SK-N-DZ (cell line): ENCODE measurements around the gene BID.

Experiments
- DNase-seq: peaks from one replicate; pipeline ENCODE4 v3.0.0-alpha.2; 2015; ENCODE audit warnings: low spot score

Gene BID

DNA sequence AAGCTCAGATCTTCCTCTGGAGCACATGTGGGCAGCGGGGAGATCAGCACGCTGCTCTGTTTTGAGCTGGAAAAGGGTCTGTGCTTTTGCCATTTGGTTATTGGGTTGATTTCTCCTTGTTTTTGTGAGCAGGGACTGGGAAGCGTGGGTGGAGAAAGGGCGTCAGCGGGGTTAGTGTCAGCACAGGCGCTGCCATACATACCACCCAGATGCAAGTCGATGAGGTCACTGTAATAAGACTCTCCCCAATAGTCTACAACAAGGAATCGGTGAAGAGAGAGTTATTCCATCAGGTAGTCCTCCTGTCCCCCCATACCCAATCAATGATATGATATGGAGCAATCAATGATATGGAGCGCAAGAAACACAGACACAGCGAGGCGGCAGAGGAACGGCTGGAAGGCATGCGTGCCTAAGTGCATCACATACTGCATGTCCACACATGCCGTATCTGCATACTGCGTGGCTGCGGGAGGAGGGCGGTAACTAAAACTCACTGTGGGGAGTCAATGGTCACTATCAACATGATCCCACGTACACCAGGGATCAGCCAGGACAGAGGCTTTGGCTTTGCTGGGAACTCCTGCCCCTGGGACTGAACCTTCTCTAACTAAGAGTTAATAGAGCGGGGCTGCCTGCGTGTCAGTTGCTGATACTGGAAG is 29.5 kb upstream of the BID start:
- no peak for DNase-seq

DNA sequence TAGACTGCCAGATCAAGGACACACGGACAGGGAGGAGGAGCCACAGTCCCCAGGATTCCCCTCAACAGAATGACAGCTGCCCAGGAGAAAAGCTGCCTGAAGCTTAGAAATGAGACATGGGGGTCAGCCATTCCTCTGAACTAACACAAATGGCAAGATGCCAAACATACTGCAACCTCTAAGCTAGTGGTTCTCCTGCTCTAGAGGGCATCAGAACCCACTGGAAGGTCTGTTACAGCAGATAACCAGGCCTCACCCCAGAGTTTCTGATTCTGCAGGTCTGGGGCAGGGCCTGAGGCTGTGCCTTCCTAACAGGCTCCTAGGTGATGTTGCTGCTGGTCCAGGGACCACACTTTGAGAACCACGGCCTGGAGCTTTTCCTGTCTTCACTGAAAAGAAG is 28.6 kb upstream of the BID start:
- no peak for DNase-seq

DNA sequence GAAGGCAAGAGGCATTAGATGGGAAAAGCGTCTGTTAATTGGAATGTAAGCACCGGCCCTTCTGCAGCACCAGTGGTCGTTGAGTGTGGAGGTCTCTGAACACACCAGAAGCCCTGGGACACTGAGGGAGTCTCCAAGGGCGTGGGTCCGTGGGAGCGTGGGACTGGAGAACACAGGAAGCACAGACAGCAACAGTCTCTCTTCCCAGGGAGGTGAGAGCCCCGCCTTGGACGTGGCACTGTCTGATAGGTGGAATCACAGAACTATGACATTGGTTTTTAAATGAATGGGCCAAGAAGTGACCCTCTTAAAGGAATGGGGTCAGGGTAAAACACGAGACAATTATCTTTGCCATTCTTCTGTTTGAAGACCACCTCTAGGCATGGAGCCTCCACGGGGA is 28.1 kb upstream of the BID start:
- no peak for DNase-seq

DNA sequence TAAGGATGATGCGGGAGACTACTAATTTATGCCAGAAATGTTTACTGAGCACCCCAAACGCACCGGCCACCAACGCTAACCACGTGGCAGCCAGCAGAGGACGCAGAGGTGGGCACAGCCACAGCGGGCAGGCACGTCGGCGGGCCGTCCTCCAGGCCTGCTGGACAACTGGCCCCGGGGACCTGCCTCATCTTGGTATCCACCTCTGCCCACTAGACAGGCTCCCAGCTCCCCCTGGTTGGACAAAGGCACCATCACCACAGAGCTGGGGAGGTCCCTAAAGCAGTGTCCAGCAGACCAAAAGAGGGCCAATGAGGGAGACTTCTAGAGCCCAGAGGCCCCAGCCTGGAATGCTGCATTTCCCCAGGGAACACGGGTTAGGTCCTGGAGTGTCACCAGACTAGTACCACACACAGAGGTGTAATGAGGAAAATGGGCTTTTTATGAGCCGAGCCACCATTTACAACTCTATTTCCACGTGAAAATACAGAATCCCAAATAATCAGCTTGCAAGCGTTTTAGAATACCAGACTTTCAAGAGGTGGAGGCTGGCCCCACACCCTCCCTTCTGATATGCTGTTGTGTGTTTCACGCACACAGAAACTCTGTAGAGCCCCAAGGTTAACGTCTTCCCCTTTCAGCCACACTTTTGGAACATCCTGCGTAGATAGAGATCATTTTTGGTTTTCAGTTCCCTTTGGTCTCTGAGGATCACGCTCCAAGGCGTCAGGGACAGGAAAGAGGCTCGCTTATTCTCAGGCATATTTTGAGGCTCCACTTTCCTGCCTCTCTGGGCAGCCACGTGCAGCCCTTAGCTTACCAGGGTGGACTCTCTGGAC is 23.7 kb upstream of the BID start:
- DNase-seq: no peak

DNA sequence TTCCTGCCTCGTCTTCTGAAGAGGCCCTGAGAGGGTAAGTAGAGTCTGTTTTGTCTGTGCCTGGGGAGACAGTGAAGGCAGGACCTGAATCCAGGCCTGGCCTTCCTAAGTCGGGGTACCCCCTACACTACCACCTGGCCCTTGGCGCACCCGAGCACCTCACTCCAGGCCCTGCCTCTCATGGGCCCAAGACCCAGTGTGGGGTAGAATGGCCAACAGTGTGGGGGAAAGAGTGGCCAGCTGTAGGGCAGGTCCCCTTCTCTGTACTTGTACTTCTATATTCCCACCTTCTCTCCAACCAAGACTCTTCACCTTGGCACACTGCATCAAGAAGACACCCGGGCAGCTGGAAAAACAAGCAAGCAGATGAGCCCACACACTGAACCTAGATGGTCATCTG is 22.4 kb upstream of the BID start:
- DNase-seq: no peak

DNA sequence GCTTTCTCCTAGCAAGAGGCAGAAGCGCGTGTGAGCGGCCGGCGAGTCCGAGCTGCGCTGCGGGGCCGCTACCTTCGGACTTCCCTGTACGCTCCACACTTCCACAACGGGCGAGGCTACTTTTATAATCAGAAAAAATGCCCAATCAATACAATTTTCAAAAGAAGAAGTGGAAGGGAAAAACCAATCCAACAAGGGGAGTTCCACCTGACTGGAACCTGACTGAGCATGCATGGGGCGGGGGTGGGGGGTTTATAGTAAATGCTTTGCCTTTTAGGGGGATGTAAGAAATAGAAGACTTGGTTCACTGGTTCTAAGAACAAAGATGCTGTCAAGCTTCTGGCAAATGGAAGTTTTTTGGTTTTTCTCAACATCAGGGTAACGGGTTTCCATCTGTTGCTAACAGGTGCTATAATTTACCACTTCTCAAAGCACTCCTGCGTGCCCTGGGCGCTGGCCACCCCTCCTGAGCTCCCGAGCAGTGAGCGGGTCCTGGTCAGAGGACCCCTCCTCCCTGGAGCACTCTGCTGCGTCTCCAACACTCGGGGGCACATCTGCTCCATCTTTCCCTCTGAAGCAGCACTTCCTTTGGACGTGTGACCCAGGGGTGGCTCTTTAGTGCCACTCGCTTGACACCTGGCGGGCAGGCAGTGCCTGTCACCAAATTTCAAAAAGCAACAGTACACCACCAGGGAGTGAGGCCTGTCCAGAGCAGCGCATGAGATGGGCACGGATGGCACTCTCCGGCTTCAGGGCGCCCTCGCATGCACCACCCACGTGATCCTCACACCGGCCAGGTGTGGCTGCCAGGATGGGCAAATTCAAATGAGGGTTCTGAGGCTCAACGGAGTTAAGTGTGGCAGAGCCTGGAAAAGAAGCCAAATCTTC is 21.6 kb upstream of the BID start:
- no peak for DNase-seq

DNA sequence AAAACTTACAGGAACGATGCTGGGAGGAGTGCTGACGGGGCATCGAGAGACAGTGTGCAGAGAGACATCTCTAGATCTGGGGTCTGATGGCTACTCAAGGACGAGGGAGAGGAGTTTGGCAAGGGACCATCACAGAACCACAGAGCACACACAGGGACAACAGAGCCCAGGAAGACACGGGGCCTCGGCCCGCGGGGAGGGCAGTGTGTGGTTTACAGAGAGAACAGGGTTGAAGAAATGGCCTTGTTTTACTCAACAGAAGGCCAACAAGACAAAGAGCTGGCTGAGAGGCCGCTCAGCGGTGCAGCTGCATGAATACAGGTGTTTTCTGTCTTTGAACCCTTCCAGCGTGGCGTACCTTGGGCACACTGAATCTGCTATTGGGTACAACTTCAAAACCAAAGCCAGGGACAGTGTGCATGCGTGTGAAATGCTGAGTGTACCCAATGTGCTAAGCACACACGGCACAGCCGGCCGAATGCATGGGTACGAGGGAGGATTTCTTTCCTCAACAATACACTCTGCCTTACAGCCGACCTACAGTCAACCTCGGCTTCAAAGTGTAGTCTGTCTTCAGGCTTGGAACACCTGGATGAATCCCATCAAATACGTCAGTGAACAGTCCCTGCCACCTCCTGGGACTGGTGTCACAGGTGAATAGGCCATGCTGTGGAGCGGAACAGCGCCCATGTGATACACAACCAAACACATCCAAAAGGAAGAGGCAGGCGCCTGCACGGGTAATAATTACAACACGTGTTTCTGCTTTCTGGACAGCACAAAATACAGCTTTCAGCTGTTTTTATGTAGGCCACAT is 20.7 kb upstream of the BID start:
- DNase-seq: no peak

DNA sequence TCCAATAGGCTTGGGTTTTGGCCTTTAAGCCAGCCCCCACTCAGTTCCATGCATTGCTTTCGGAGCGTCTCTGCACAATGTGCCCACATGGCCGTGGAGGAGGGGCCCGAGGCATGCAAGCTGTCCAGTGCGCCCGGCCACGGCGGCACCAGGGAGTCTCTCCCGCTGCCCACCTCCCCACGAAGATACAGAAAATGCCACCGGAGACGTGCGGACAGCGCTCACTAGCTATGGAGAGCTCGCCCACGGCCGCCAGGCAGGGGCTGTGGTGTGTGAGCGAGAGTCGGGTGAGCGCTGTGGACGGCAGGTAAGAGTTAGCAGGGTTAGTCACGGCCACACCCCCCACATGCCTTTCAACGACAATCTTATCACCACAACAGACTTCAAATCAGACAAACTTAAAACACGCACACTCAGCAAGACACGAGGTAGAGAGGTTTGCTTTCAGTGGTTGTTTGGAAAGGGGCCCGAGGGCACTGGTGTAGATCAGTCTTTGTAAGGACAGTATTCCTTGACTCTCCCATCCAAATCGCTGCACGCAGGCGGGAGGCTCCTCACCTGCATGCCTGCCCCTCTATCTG is 18.7 kb upstream of the BID start:
- no peak for DNase-seq

DNA sequence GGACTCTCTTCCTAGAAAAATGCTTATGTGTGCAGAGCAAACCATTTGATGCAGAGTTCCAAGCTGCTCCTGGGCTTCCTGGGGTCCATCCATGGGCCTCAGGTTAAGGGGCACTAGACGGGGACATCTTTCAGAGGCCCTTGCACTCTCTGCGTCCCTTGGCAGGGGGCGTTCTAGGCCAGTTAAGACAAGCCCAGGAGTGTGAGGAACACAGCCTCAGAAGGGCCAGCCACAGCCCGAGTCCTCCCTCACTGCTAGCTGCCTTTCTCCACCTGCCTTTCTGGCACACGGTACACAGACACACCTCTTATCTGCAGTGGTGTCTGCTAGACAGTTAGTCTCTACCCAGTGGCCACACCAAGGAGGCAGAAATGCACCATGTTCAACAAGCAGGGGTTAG is 18.0 kb upstream of the BID start:
- DNase-seq: no peak

DNA sequence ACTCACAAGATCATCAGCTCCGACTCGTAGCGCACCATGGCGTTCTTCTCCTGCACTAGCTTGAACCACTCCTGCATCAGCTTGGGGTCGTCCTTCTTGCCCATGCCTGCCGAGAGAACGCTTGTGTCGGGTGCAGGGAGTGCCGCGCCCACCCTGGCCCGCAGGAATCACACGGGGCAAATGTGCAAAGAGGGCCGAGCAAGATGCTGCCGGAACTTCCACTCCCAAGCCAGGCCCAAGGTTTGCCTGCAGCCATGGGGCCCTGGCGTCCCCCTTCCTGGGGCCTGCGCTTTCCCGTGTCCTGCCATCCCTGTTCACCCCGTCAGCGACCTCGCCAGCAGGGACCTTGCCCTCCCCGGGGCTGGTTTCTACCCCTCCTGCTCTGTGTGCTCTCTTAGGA is 16.9 kb upstream of the BID start:
- no peak for DNase-seq

DNA sequence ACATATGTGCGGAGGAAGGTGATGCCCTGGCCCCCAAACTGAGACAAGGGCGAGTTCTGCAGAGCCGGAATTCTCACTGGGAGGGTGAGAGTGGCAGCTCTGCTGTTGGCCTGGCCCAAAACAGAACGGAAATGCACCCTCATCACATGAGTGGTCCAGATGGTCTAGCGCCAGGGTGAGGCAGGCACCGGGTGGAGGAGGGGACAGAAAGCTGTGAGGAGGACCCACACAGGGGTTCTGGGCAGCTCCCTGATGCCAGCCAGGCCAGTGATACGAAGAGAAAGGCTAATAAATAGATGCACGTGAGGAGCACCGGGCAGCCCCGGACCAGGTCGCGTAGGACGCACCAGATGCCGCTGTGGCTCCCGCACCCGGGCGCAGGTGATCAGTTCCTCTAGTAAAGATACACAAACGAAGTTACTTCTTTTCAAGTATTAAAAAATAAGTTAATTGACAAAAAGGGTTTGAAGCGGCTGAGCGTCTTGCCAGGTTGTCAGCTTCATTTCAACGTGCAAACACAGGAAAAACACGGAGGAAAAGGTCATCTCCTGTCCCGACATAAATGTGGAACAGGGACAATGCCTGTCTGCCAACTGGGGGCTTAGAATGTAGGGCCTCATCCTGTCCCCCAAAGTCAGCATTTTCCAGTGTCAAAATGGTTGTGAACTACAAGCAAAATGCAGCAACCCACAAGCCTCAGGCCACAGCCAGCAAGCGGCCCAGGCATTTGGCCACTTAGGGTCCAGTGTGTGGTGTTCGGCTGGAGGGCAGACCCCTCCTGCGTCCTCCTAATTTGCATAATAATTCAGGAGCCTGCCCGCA is 15.3 kb upstream of the BID start:
- DNase-seq: no peak

DNA sequence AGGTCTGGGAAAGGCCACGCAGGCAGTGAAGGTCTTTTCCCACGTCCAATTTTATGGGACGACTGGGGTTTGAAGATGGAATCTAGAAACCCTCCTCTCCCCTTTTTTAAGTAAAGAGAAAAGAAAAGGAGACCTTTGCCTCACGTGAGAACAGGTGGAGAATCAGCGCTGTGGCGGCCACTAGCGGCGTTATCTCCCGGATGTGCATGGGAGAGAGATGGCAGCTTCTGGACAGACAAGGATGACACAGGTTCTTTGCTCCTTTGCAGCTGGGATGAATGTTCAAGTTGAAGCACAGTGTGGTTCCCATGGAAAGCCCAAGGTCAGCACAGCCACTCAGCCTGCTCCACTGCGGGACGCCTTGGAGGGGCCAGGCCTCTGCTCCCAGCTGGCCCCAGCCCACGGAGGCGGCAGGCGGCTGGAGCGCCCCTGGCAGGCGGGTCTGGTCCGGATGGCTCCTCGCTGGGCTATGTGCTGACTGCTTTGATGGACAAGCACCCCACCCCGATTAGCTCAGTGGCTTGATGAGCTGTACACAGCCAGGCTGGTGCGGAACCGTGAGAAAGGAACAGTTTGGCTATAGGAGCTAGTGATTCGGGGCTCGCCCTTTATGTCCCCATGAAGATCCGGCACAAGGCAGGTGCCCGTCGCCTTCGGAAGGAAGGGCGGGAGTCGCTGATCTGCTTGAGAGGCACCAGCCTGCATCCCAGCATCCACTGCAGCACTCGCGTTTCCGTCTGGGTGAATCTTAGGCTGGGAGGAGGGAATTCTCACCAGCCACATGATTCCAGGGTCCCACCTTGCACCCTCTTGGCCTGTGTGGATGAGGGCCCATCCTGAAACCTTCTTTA is 14.5 kb upstream of the BID start:
- no peak for DNase-seq

DNA sequence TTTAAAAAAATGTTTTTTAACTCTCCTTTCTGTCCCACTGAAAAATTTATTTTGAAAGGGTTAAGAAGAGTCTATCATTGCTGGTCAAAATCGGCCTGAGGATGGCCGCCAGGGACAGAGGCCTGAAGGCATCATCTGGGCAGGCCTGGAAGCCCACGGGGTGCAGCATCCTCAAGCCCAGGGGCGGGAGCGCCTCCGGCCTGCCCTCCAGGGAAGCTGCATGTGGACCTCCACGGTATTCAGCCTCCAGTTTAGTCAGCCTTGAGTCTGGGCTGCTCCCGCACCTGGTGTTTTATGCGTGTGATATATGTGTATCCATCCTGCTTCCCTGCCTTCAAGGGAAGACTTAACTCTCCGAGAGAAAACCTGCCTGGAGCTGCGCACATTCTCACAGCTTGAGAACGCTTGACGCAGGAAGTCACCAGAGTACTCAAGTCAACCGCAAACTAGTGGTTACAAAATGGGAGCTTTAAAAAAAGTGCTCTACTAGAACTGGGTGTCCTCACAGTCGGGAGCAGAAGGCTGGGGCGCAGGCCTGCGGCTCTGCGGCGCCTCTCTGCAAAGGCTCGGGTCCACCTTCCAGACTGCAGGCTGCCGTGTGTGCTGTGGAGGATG is 13.6 kb upstream of the BID start:
- no peak for DNase-seq

DNA sequence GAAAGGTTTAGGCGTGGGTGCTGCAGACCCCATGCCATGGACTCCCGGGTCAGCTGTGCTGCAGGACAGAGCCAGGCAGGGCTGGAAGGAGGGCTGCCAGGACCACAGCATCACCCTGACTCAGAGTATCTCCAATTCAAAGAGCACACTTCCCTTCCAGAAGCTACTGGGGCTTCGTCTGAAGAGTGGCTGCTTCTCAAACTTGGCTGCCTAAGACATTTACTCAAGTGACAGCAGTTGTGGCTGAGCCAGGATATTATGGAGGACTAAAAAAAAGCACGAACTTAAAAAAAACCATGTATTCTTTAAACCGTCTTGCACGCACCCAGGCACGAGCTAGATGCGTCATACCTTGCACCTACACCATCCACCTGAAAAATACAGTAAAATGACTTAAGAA is 13.0 kb upstream of the BID start:
- no peak for DNase-seq

DNA sequence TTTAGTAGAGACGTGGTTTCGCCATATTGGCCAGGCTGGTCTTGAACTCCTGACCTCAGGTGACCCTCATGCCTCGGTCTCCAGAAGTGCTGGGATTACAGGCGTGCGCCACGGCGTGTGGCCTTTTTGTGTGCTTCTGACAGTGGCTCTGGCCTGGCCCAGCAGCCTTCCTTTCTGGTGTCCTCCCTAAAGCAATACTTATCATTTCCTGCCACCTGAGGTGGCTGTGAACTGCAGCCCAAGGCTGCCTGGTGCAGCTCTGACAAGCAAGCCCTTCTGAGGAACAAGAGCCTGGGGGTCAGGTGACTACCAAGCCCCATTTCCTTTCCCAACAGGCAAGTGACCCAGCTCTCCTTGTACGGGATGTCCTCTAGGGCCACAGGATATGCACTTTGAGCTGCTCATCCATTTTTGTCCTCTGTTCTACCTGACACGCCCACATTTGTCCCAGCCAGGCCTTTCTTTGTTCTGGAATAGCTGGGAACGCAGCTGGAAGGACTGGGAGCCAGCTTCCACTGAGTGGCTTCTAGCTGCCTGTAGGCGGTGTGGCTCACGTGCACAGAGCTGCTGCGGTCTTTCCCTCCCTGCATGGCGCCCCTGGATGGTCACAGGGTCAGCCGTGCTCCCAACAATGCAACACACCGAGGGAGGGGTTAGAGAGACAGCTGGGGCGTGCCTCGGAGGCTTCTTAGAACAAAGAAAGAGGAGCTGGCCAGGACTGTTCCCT is 12.3 kb upstream of the BID start:
- no peak for DNase-seq

DNA sequence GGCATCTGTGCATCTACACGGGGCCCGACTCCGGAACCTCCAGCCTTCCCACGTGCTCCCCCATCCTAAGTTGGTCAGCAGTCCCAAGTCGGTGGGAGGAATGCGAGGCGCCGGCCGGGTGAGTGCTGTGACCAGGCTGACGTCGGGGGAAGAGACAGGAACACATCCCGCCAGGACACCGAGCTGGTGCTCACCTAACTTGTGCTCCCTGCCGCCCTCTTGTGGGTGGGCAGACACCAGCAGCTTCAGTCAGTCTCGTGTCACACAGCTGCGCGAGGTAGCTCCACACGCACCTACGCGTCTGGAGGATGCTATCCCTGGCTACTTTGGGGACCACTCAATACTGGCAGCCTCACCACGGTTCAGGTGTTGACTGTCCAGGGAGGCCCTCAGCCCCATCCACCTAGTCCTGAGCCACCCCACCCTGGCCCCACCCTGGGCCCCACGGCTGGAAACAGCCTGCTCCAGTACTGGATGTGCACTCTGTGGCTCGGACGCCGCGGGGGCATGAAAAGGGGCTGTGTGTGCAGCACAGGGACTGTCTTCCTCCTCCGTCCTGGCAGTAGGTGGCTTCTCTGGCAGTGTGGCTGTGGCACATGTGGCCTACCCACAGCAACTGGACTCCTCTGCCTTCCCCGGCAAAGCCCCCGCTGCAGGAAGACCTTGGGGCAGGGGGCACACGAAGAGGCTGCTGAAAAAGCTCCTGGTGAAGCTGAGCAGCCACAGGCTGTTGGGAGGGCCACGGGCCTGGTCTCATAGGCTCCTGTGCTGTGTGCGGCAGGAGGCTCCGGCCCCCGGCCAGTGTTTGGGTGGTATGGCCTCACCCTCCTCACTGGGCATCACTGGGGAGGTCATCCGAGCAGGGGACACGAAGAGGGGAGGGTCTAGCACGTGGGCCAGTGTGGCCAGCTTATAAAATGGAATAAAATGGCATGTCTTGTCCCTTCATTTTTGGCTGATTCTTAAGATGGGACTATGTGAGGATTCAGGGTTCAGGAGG is 11.2 kb upstream of the BID start:
- DNase-seq: peak; percentile 57

DNA sequence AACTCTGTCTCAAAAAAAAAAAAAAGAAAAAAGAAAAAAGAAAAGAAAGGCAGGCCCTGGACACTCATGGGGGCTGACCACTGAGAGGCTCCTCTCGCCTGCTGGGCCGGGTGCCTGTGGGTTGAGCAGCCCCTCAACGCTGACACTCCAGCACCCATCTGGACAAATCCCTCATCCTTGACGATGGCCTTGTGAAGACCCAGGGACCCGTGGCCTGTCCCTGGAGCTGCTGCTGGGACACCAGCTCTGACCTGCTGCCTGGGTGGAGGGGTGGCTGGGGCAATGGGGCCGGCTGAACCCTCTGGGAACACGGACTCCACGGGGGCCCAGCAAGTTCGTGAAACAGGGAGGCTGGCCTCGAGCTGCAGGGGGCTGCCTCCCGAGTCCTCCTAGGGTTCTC is 10.5 kb upstream of the BID start:
- DNase-seq: no peak
